GM21737 (cell line): ENCODE results near the gene C1GALT1.
"Not testable (repeated sequence)": the region's sequence is repeated elsewhere in the genome, so short reads cannot be mapped to it uniquely, and the experiment has no call there.

Experiments used
- ATAC-seq: cut with Tn5 transposase; IDR thresholded peaks from one replicate; pipeline ENCODE4 v1.9.1; 2021; ENCODE audit warnings: mild to moderate bottlenecking, moderate library complexity; ENCODE audit not compliant: unreplicated experiment

C1GALT1 gene

GRCh38 chr7:7199592-7199991 is 17.2 kb downstream of the C1GALT1 start:
- ATAC-seq, result not testable (repeated sequence)

- not testable (repeated sequence) for ATAC-seq
Observed at GRCh38 chr7:7200255-7200654, 17.9 kb downstream of the C1GALT1 start.

GRCh38 chr7:7201578-7202374 is 19.4 kb downstream of the C1GALT1 start:
- peak; percentile 99 for ATAC-seq

- ATAC-seq, result no peak
Observed at GRCh38 chr7:7202375-7202720, 20.0 kb downstream of the C1GALT1 start.

- ATAC-seq, result no peak
Observed at GRCh38 chr7:7203813-7204575, 21.6 kb downstream of the C1GALT1 start.

- ATAC-seq, result no peak
Observed at GRCh38 chr7:7207876-7208275, 25.5 kb downstream of the C1GALT1 start.

- no peak for ATAC-seq
Observed at GRCh38 chr7:7208520-7208919, 26.2 kb downstream of the C1GALT1 start.

GRCh38 chr7:7209412-7210050 is 27.2 kb downstream of the C1GALT1 start:
- ATAC-seq, result no peak

GRCh38 chr7:7210475-7211237 is 28.3 kb downstream of the C1GALT1 start:
- no peak for ATAC-seq

GRCh38 chr7:7212612-7213011 is 30.3 kb downstream of the C1GALT1 start:
- ATAC-seq, result no peak

- no peak for ATAC-seq
Observed at GRCh38 chr7:7214398-7215347, 32.3 kb downstream of the C1GALT1 start.

- ATAC-seq, result no peak
Observed at GRCh38 chr7:7216279-7216678, 33.9 kb downstream of the C1GALT1 start.

- no peak for ATAC-seq
Observed at GRCh38 chr7:7219216-7219615, 36.9 kb downstream of the C1GALT1 start.

GRCh38 chr7:7220821-7221220 is 38.5 kb downstream of the C1GALT1 start:
- ATAC-seq, result no peak

- ATAC-seq, result no peak
Observed at GRCh38 chr7:7221599-7222038, 39.3 kb downstream of the C1GALT1 start.

GRCh38 chr7:7223250-7223649 is 40.9 kb downstream of the C1GALT1 start:
- no peak for ATAC-seq

GRCh38 chr7:7226407-7226806 is 44.1 kb downstream of the C1GALT1 start:
- ATAC-seq, result no peak

GRCh38 chr7:7228472-7228871 is 46.1 kb downstream of the C1GALT1 start:
- no peak for ATAC-seq

GRCh38 chr7:7228967-7229366 is 46.6 kb downstream of the C1GALT1 start:
- ATAC-seq, result no peak

GRCh38 chr7:7231000-7231399 is 48.7 kb downstream of the C1GALT1 start:
- ATAC-seq, result no peak
